NT2/D1 (cell line): Measurements from ENCODE around the gene CYP1A2.

Source experiments
- DNase-seq: peaks from one replicate; pipeline ENCODE4 v3.0.0-alpha.2; 2011; ENCODE audit warnings: low read depth, low spot score
- H3K27me3 ChIP-seq: 2 replicates; pipeline ENCODE4 v1.6.0; 2011; ENCODE audit warnings: mild to moderate bottlenecking; ENCODE audit not compliant: insufficient read length, insufficient read depth
- H3K36me3 ChIP-seq: 2 replicates; pipeline ENCODE4 v1.6.1; 2011; ENCODE audit warnings: mild to moderate bottlenecking, low read length, mixed read lengths; ENCODE audit not compliant: insufficient read depth, insufficient read length
- H3K4me1 ChIP-seq: 2 replicates; pipeline ENCODE4 v1.5.1; 2011; ENCODE audit not compliant: insufficient read depth, insufficient read length
- H3K4me3 ChIP-seq: 2 replicates; pipeline ENCODE4 v1.5.1; 2011; ENCODE audit warnings: low read depth; ENCODE audit not compliant: insufficient read length
- H3K9ac ChIP-seq: 2 replicates; pipeline ENCODE4 v1.6.0; 2011; ENCODE audit warnings: low read depth; ENCODE audit not compliant: insufficient read length
- H3K9me3 ChIP-seq: 2 replicates; pipeline ENCODE4 v1.5.1; 2011; ENCODE audit warnings: mild to moderate bottlenecking, low read length; ENCODE audit not compliant: insufficient read depth
- SUZ12 ChIP-seq: IDR thresholded peaks from 2 replicates; pipeline ENCODE4 v1.6.1; 2011; ENCODE audit not compliant: insufficient read length, insufficient read depth; ENCODE audit errors: extremely low read depth
- YY1 ChIP-seq: IDR thresholded peaks from 2 replicates; pipeline ENCODE4 v1.6.1; 2011; ENCODE audit not compliant: insufficient read length, insufficient read depth
- ZNF274 ChIP-seq: IDR thresholded peaks from 2 replicates; pipeline ENCODE4 v1.6.1; 2011; ENCODE audit warnings: mild to moderate bottlenecking, low read depth, low read length

Gene CYP1A2

GRCh38 chr15:74789171-74789631 is 40.6 kb downstream of the CYP1A2 start:
- DNase-seq: no peak
- peaks cover 51% of the 10 kb centered on the region for H3K4me1 ChIP-seq
- H3K4me3 ChIP-seq: no peak overlapping the region
- peaks cover 31% of the 10 kb centered on the region for H3K36me3 ChIP-seq
- no peaks in the 10 kb centered on the region for H3K9me3 ChIP-seq
- TF ChIP-seq SUZ12 (no peak), ZNF274 (no peak), YY1 (no peak)
- no peak overlapping the region for H3K9ac ChIP-seq
- H3K27me3 ChIP-seq: no peaks in the 10 kb centered on the region

DNA sequence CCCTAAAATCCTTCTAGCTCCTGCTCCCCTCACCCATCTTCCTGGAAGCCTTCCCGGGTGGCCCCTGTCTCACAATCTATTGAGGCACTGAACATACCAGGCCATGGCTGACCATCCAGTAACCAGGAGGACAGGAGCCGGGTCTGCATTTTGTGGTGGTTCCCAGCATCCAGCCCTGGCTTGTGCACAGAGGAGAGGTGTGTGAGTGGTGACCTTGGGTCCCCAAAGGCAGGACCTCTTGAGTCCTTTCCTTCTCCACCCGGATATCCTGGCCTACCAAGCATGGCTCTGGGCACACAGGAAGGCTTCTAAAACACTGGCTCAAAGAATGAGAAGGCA is 41.1 kb downstream of the CYP1A2 start:
- no peak for DNase-seq
- no peak for TF ChIP-seq YY1
- TF ChIP-seq ZNF274: no peak
- Histone ChIP-seq H3K36me3 (peaks cover 30% of the 10 kb centered on the region), H3K4me1 (peaks cover 54% of the 10 kb centered on the region), H3K9ac (no peak overlapping the region), H3K9me3 (no peaks in the 10 kb centered on the region), H3K4me3 (no peak overlapping the region), H3K27me3 (no peaks in the 10 kb centered on the region)

GRCh38 chr15:74790080-74790916 is 41.7 kb downstream of the CYP1A2 start:
- peaks cover 28% of the 10 kb centered on the region for H3K36me3 ChIP-seq
- TF ChIP-seq SUZ12: no peak
- no peak for TF ChIP-seq YY1
- TF ChIP-seq ZNF274: no peak
- DNase-seq: no peak
- H3K4me3 ChIP-seq: no peak overlapping the region
- no peaks in the 10 kb centered on the region for H3K9me3 ChIP-seq
- no peak overlapping the region for H3K9ac ChIP-seq
- peaks cover 57% of the 10 kb centered on the region for H3K4me1 ChIP-seq
- H3K27me3 ChIP-seq: no peaks in the 10 kb centered on the region

DNA sequence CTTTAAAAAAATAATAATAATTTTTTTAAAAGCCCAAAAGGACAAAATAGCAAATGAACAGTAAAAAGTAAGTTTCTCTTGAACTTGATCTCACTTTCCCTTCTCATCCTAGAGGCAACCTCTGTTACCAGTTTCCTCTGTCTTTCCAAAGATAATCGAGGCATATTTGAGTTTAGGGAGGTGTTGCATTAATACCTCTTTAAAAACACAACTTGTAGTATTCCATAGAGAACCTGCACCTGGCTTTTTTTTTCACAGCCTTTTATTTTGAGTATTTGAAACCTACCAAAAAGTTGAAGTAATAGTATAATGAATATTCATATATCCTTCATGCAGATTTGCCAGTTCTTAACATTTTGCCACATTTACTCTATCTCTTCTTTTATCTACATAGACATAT is 42.4 kb downstream of the CYP1A2 start:
- peaks cover 29% of the 10 kb centered on the region for H3K36me3 ChIP-seq
- H3K9ac ChIP-seq: no peak overlapping the region
- TF ChIP-seq ZNF274: no peak
- no peak for TF ChIP-seq SUZ12
- TF ChIP-seq YY1: no peak
- H3K4me1 ChIP-seq: peaks cover 57% of the 10 kb centered on the region
- H3K27me3 ChIP-seq: no peaks in the 10 kb centered on the region
- no peaks in the 10 kb centered on the region for H3K9me3 ChIP-seq
- H3K4me3 ChIP-seq: no peak overlapping the region
- no peak for DNase-seq

DNA sequence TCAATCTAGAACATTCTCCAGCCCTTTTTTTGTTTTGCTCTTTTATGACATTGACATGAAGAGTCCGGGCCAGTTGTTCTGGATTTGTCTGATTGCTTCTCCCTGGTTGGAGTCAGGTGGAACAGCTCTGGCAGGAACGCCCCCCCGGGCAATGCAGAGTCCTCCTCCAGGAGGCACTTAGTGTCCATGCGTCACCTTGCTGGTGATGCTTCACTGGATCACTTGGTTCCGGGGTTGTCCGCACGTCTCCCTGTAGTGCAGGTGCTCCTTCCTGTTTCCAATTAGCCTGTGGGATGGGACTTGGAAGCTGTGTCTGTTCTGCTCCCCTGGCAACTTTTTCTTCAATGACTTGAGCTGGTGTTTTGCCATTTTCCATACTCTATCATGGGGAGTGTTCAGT is 43.0 kb downstream of the CYP1A2 start:
- Histone ChIP-seq H3K9me3 (no peaks in the 10 kb centered on the region), H3K27me3 (no peaks in the 10 kb centered on the region), H3K4me3 (no peak overlapping the region), H3K9ac (no peak overlapping the region), H3K4me1 (peaks cover 55% of the 10 kb centered on the region), H3K36me3 (peaks cover 32% of the 10 kb centered on the region)
- no peak for TF ChIP-seq YY1
- no peak for TF ChIP-seq SUZ12
- DNase-seq: no peak

- no peak overlapping the region for H3K4me3 ChIP-seq
- peaks cover 32% of the 10 kb centered on the region for H3K36me3 ChIP-seq
- no peaks in the 10 kb centered on the region for H3K9me3 ChIP-seq
- H3K4me1 ChIP-seq: peaks cover 47% of the 10 kb centered on the region
- H3K27me3 ChIP-seq: no peaks in the 10 kb centered on the region
- DNase-seq: no peak
- H3K9ac ChIP-seq: no peak overlapping the region
- TF ChIP-seq ZNF274 (no peak), SUZ12 (no peak), YY1 (no peak)
Observed at GRCh38 chr15:74792227-74793016, 43.8 kb downstream of the CYP1A2 start.
